ENCODE data around the gene TBC1D22A. TPM values are rescaled to one million over a fixed set of nuclear protein-coding genes. Genes with fewer than 3 reads are reported as not detected.
A peak's percentile ranks its signal among the peaks of the same experiment; 100 is the strongest.

Gene TBC1D22A
- total RNA-seq, 2 experiments from 2014 or later: 22.3 to 43.9 TPM

DNA sequence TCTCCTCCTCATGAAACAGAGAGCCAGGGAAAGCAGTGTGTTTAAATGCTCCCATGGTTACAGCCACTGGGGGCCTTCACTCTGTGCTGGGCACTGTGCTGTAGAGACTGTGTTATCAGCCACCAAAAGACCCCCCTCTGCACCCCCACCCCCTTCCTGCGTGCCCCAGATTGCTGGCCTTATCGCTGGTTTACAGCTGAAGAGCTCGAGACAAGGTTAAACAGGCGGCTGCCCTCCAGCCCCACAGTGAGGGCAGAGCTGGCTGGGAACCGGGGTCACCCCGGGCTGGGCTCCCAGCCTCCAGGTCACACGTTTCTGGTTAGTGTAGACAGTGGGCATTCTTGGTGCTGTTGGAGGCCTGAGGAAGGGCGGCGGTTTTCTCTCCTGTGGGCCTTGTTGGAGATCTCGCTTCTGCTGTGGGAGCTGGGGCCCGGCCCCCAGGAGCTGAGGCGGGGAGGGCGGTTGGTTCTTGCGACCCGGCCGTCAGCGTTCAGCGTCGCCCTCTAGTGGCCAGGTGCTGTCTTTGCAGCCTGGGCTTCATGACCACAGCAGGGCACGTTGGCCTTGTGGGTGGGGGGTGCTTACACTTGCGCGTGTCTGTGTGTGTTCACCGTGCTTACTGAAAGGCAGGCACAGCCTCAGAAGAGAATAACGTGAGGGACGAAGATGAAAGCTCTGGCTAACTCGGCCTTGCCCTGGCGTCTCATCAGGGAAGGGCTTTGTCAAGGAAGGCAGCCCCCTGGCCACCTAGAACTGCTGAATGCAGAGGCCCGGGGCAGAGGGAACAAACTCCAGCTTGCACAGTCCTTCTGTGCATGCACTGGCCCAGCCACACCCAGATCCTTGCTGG, 40.8 kb downstream of the TBC1D22A start:
- Histone ChIP-seq H3K4me1 (ENCODE audit: insufficient read depth, low read length, poor library complexity, severe bottlenecking) (peaks cover 7% of the 10 kb centered on the region), H4K20me1 (ENCODE audit: insufficient read depth, low read length) (no peaks in the 10 kb centered on the region), H3K79me2 (ENCODE audit: insufficient read depth, low read depth, low read length) (0 out of 2 replicates have a peak, but pooled peaks cover 3% of the 10 kb centered on the region), H3K36me3 (ENCODE audit: insufficient read depth, low read length) (peaks cover 76% of the 10 kb centered on the region), H3K4me3 (ENCODE audit: low read depth, low read length, poor library complexity, severe bottlenecking) (no peak overlapping the region), H2AFZ (ENCODE audit: low read length) (no peak overlapping the region), H3K9me2 (ENCODE audit: insufficient read depth, low read length) (no peaks in the 10 kb centered on the region), H3K4me2 (ENCODE audit: low read length) (no peak overlapping the region), H3K27ac (ENCODE audit: low read depth, low read length, poor library complexity, severe bottlenecking) (no peak overlapping the region), H3K9me3 (ENCODE audit: low read length) (no peaks in the 10 kb centered on the region)
- POLR2A ChIA-PET: interaction anchor here (0.6 to 1.7 kb wide), 3 partner anchors 34 to 45 kb away, joined by 3 to 4 read pairs (median 3); no protein-coding TSS in a partner anchor
- CTCF ChIA-PET (ENCODE audit: unreplicated experiment): interaction anchor here (0.6 to 2.3 kb wide), 2 partner anchors 29 to 797 kb away, joined by 4 to 19 read pairs; no protein-coding TSS in a partner anchor
- intact Hi-C loops (cut with micrococcal nuclease; ENCODE audit: unreplicated experiment): no loop called here
- peak; percentile 67 for DNase-seq (ENCODE audit: low spot score)
- no TSS peak for BruUV-seq (replicated peaks)
- no peak for TF ChIP-seq EZH2phosphoT487 (IDR thresholded peaks at IDR 0.05; ENCODE audit: borderline replicate concordance, low read depth, low read length)
- TF ChIP-seq, protein P1, sequence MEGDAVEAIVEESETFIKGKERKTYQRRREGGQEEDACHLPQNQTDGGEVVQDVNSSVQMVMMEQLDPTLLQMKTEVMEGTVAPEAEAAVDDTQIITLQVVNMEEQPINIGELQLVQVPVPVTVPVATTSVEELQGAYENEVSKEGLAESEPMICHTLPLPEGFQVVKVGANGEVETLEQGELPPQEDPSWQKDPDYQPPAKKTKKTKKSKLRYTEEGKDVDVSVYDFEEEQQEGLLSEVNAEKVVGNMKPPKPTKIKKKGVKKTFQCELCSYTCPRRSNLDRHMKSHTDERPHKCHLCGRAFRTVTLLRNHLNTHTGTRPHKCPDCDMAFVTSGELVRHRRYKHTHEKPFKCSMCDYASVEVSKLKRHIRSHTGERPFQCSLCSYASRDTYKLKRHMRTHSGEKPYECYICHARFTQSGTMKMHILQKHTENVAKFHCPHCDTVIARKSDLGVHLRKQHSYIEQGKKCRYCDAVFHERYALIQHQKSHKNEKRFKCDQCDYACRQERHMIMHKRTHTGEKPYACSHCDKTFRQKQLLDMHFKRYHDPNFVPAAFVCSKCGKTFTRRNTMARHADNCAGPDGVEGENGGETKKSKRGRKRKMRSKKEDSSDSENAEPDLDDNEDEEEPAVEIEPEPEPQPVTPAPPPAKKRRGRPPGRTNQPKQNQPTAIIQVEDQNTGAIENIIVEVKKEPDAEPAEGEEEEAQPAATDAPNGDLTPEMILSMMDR (conservative IDR thresholded peaks at IDR 0.05; ENCODE audit: low read length): peak; percentile 94

GRCh38 chr22:46803936-46804335, 41.5 kb downstream of the TBC1D22A start:
- no TSS peak for BruUV-seq (replicated peaks)
- Histone ChIP-seq H3K4me1 (ENCODE audit: insufficient read depth, low read length, poor library complexity, severe bottlenecking) (peaks cover under 1% of the 10 kb centered on the region), H3K4me2 (ENCODE audit: low read length) (no peak overlapping the region), H3K79me2 (ENCODE audit: insufficient read depth, low read depth, low read length) (0 out of 2 replicates have a peak, but pooled peaks cover 3% of the 10 kb centered on the region), H3K36me3 (ENCODE audit: insufficient read depth, low read length) (peaks cover 72% of the 10 kb centered on the region), H4K20me1 (ENCODE audit: insufficient read depth, low read length) (no peaks in the 10 kb centered on the region), H3K9me2 (ENCODE audit: insufficient read depth, low read length) (no peaks in the 10 kb centered on the region), H2AFZ (ENCODE audit: low read length) (no peak overlapping the region), H3K4me3 (ENCODE audit: low read depth, low read length, poor library complexity, severe bottlenecking) (no peak overlapping the region), H3K9me3 (ENCODE audit: low read length) (no peaks in the 10 kb centered on the region), H3K27ac (ENCODE audit: low read depth, low read length, poor library complexity, severe bottlenecking) (no peak overlapping the region)
- POLR2A ChIA-PET: interaction anchor here (0.6 to 1.1 kb wide), 2 partner anchors 34 to 45 kb away, joined by 3 to 4 read pairs; no protein-coding TSS in a partner anchor
- TF ChIP-seq EZH2phosphoT487 (IDR thresholded peaks at IDR 0.05; ENCODE audit: borderline replicate concordance, low read depth, low read length): no peak
- TF ChIP-seq, protein P1 (conservative IDR thresholded peaks at IDR 0.05; ENCODE audit: low read length): no peak
- intact Hi-C loops (cut with micrococcal nuclease; ENCODE audit: unreplicated experiment): no loop called here
- CTCF ChIA-PET (ENCODE audit: unreplicated experiment): interaction anchor here (0.6 kb wide), 1 partner anchor 1032 kb away, joined by 3 read pairs; no protein-coding TSS in a partner anchor
- DNase-seq (ENCODE audit: low spot score): no peak

Measured in OCI-LY7 (cell line).